EH (cell line): ENCODE data around the gene OSCAR.

Experiments used
- DNase-seq: peaks from one replicate; pipeline ENCODE4 v3.0.0-alpha.2; 2015; ENCODE audit warnings: low read depth

OSCAR gene, protein sequence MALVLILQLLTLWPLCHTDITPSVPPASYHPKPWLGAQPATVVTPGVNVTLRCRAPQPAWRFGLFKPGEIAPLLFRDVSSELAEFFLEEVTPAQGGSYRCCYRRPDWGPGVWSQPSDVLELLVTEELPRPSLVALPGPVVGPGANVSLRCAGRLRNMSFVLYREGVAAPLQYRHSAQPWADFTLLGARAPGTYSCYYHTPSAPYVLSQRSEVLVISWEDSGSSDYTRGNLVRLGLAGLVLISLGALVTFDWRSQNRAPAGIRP

DNA sequence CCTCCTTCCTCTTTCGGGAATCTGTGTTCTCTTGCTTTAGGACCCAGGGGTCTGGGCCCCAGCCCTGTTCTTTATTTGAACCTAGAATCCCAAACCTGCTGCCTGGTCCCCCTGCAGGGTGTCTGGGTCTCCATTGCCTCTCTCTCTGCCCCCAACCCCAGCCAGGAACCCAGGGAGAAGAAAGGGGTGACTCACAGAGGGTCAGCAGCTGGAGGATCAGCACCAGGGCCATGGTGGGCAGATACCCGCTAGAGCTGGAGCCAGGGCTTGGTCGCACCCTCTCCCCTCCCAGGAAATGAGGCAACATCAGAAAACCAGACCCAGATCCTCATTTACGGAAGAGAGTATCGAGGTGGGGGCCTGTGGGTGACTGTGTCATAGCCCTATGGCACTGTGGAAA lies at the start of gene OSCAR:
OSCAR (minus strand) TSS at position 243 of the 400 bp plus-strand sequence; CDS start at position 232, 11 bp downstream.
- DNase-seq = peak; percentile 11

- DNase-seq = no peak
Measured at GRCh38 chr19:54149021-54149812, 48.6 kb upstream of the OSCAR start.

- no peak for DNase-seq
Measured at GRCh38 chr19:54148158-54148557, 47.6 kb upstream of the OSCAR start.

- DNase-seq = no peak
Measured at GRCh38 chr19:54147676-54148075, 47.1 kb upstream of the OSCAR start.

DNA sequence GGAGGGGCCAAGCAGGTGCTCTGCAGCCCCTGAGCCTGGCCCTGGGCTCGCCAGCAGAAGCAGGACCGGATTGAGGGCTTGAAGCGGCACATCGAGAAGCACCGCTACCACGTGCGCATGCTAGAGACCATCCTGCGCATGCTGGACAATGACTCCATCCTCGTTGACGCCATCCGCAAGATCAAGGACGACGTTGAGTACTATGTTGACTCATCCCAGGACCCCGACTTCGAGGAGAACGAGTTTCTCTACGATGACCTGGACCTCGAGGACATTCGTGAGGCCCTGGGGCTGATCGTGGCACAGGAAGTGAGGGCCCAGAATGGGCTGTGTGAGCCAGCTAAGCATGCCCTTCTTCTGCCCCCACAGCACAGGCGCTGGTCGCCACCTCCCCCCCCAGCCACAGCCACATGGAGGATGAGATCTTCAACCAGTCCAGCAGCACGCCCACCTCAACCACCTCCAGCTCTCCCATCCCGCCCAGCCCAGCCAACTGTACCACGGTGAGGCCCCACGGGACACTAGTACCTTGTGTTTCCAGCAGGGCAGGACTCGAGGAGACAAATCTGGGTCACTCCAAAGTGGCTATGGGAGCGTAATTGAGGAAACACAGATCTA lies 45.0 kb upstream of the OSCAR start:
- DNase-seq = no peak

GRCh38 chr19:54142166-54142780 lies 41.7 kb upstream of the OSCAR start:
- no peak for DNase-seq

DNA sequence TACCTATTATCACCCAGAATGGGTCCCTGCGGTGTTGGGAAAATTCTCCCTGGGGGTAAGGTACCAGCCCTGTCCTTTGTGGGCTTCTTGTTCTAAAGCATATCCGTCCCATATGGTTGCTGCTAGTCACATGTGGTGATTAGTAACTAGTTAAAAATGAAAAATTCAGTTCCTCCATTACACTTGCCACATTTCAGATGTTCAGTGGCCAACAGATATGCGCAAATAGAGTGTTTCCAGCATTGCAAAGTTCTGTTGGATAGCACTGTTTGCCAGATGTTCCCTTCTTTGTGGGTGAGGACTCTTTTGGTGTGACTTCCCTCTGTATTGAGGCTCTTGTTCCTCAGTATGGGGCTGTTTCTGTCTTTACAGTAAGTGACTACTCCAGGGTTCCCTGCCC lies 40.8 kb upstream of the OSCAR start:
- DNase-seq = peak; percentile 34

GRCh38 chr19:54138489-54139256 lies 38.1 kb upstream of the OSCAR start:
- no peak for DNase-seq

GRCh38 chr19:54137699-54138488 lies 37.3 kb upstream of the OSCAR start, which contains the start of gene CNOT3:
Gene CNOT3, plus strand, starts transcription at chr19:54137762. Its CDS starts 5,217 bp downstream, at chr19:54142979.
- no peak for DNase-seq

- peak; percentile 100 for DNase-seq
Measured at GRCh38 chr19:54136864-54137698, 36.5 kb upstream of the OSCAR start.

DNA sequence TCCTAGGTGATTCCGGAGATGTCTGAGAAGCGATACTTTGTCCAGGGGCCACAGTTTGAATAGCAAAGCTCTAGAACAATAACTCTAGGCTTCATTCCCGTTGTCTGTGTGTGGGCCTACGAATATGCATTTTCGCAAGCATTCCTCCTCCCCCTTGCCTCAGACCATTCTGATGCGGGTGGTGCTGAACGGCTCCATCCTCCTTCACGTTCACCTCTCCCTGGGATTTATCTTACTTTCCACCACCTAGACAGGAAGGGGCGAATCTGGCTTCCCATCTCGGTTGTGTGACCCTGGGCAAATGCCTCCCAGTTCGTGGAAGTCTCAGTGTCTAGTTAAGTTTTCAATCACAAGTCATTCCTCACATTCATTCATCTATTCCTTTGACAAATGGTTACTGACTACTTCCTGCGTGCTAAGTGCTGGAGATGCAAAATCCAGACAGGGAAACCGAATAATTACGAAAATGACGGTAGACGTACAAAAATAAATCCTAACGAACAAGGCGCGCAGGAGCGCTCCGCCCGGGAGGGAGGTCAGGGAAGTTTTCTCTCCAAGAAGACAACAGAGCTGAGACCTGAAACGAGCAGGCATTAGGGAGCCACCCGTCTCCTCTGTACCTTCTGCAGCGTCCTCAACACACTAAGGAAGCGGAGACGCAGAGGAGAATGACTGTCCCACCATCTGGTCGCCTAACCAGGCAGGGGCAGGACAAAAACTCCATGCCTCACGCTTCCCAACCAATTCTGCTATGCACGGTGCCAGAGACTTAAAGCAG lies 35.7 kb upstream of the OSCAR start:
- no peak for DNase-seq

- DNase-seq = no peak
Measured at GRCh38 chr19:54133957-54134590, 33.5 kb upstream of the OSCAR start.

DNA sequence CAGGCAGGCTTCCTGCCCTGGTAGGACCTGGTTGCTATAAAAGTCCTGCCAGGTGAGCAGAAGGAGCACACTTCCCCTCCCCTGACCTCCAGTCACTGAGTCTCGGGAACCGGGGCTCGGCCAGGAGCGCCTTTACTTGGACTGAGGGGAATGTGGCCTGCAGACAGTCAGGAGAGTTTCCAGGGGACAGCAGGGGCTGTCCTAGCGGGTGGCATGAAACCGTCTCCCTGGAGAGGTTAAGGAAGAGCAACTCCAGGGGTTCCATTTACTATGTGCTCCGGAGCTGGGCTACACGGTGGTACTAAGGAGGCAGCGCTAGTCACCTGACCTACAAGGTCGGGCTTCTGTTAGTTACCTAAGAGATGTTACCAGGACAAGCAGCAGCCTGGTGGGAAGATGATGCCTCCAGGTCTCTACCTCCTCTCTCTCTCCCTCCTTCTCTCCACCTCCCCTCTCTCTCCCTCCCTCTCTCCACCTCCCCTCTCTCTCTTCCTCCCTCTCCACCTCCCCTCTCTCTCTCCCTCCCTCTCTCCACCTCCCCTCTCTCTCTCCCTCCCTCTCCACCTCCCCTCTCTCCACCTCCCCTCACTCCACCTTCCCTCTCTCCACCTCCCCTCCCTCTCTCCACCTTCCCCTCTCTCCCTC lies 32.8 kb upstream of the OSCAR start:
- no peak for DNase-seq

DNA sequence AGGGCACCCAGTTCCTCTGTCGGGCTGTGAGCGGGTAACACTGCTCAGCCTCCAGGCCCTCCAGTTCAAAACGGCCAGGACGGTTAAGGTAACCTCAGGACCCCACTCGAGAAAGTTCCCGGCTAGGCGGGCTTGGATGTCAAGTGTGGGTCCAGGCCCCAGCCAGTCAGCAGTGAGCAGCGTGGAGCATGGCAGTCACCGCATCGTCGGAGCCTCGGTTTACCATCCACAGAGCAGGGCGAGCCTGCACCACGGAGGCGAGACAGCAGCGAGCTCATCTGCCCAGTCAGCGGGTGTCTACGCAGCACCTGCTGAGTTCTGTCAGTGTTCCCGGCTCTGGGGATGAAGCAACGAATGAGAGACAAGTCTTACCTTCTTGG lies 29.0 kb upstream of the OSCAR start:
- DNase-seq = no peak

- no peak for DNase-seq
Measured at GRCh38 chr19:54128796-54129616, 28.4 kb upstream of the OSCAR start.

- no peak for DNase-seq
Measured at GRCh38 chr19:54128441-54128725, 27.8 kb upstream of the OSCAR start.

DNA sequence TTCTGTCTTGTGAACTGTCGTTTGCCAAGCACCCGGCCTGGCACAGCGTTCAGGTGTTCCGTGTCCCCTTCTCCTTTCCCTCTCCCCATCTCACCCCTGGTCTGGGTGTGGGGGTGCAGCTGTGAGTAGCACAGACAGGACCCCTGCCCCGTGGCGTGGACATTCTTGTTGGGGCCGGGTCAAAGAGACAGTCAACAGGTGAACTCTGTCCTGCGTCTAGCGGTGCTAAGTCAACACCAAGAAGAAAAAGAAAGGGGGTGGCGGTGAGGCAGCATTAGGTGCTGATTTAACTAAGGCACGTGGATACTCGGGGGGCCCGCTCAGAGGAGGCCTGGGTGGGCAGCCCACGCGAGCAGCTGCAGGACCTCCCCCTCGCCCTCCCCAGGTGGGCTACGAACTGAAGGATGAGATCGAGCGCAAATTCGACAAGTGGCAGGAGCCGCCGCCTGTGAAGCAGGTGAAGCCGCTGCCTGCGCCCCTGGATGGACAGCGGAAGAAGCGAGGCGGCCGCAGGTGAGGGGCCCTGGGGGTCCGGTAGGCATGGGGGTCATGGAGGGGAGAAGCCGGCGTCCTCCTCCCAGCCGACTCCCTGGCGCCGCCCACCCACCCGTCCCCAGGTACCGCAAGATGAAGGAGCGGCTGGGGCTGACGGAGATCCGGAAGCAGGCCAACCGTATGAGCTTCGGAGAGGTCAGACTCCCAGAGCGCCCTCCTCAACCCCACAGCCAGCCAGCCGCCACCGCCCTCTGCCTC lies 27.3 kb upstream of the OSCAR start:
- no peak for DNase-seq
